HCT116 (cell line): ENCODE results near the gene MAST4. TPM values are rescaled to one million over a fixed set of nuclear protein-coding genes. Genes with fewer than 3 reads are reported as not detected.

Experiments used
- ATAC-seq: fragments of 200-7000 bp; cut with Tn5 transposase; 2 replicates; pipeline ENCODE4 v1.9.1; 2020; ENCODE audit warnings: mild to moderate bottlenecking, moderate library complexity
- BruUV-seq: library from RNA; stranded (reverse); fragments of 400-500 nt; replicated peaks from 2 replicates; lab custom pipeline; 2021; lab: Mats Ljungman, UMichigan
- CTCF ChIA-PET: fragments of 300-600 bp; sonication (Branson Sonifier 250); formaldehyde crosslinking; loops from one replicate; lab custom pipeline; 2021; ENCODE audit warnings: antibody characterized with exemption; lab: Charles Lee
- POLR2A ChIA-PET: fragments of 300-600, 350-600 bp; sonication (Branson Sonifier 250); formaldehyde crosslinking; loops from one replicate; lab custom pipeline; 2021; ENCODE audit warnings: antibody characterized with exemption; lab: Charles Lee
- RAD21 ChIA-PET, 2 experiments: fragments of 300-600 bp; sonication (Branson Sonifier 250); formaldehyde crosslinking; loops; one replicate each; lab custom pipeline; 2023; ENCODE audit warnings: low total read pairs in 2 of 2; ENCODE audit not compliant: uncharacterized antibody in 2 of 2, unreplicated experiment in 2 of 2, low non-redundant PET in 1 of 2; lab: Charles Lee
- DNase-seq: peaks from one replicate; pipeline ENCODE4 v3.0.0-alpha.2; 2010; ENCODE audit warnings: low read depth, low spot score
- H2AFZ ChIP-seq: fragments of 200-600 bp; shearing (Covaris generic), sonication (generic); 2 replicates; pipeline ENCODE4 v1.6.1; 2017; ENCODE audit warnings: low read depth, mixed run types, mixed read lengths, antibody characterized with exemption, low read length; ENCODE audit not compliant: poor library complexity, severe bottlenecking
- H3K27ac ChIP-seq: 2 replicates; pipeline ENCODE4 v1.5.1; 2012; ENCODE audit warnings: low read depth, low read length
- H3K27me3 ChIP-seq: fragments of 200-600 bp; sonication (generic); 2 replicates; pipeline ENCODE4 v1.6.1; 2016; ENCODE audit warnings: mixed run types, low read length, mixed read lengths; ENCODE audit not compliant: insufficient read depth
- H3K36me3 ChIP-seq, 2 experiments: fragments of 200-500 bp in 1 of 2; fragments of 200-600 bp in 1 of 2; sonication (Bioruptor generic) in 1 of 2; sonication (generic) in 1 of 2; 2 replicates each; pipeline versions ENCODE4 v1.5.1 to v1.6.1; 2014 to 2016; ENCODE audit warnings: low read length in 2 of 2, inconsistent platforms in 1 of 2, mixed read lengths in 1 of 2, mixed run types in 1 of 2; ENCODE audit not compliant: insufficient read depth in 2 of 2, control insufficient read depth in 1 of 2
- H3K4me1 ChIP-seq, 2 experiments: fragments of 200-600 bp in 1 of 2; sonication (generic) in 1 of 2; 2 replicates each; pipeline versions ENCODE4 v1.5.1 to v1.6.1; 2012 to 2017; ENCODE audit warnings: low read length in 2 of 2, inconsistent platforms in 1 of 2, mild to moderate bottlenecking in 1 of 2, mixed read lengths in 1 of 2, mixed run types in 1 of 2, moderate library complexity in 1 of 2; ENCODE audit not compliant: insufficient read depth in 2 of 2, control insufficient read depth in 1 of 2
- H3K4me2 ChIP-seq: fragments of 200-600 bp; sonication (generic); 2 replicates; pipeline ENCODE4 v1.6.1; 2017; ENCODE audit warnings: mixed run types, low read length, mixed read lengths
- H3K4me3 ChIP-seq, 2 experiments: fragments of 200-600 bp in 1 of 2; sonication (generic) in 1 of 2; replicated peaks in 1 of 2; 2 replicates each; pipeline ENCODE4 v1.5.1; 2011 to 2016; ENCODE audit warnings: low read length in 2 of 2, control low read depth in 1 of 2, low read depth in 1 of 2, mild to moderate bottlenecking in 1 of 2, mixed read lengths in 1 of 2, mixed run types in 1 of 2
- H3K79me2 ChIP-seq: fragments of 200-600 bp; sonication (generic); 2 replicates; pipeline ENCODE4 v1.6.1; 2017; ENCODE audit warnings: mild to moderate bottlenecking, mixed run types, low read length, moderate library complexity, mixed read lengths; ENCODE audit not compliant: insufficient read depth
- H3K9ac ChIP-seq: fragments of 200-600 bp; sonication (generic); 2 replicates; pipeline ENCODE4 v1.6.1; 2016; ENCODE audit warnings: low read length, mixed read lengths
- H3K9me2 ChIP-seq: fragments of 200-600 bp; sonication (generic), shearing (Covaris generic); 2 replicates; pipeline ENCODE4 v1.6.1; 2017; ENCODE audit warnings: mixed run types, mild to moderate bottlenecking, moderate library complexity; ENCODE audit not compliant: insufficient read depth
- H3K9me3 ChIP-seq, 2 experiments: fragments of 200-500 bp in 1 of 2; fragments of 200-600 bp in 1 of 2; sonication (Bioruptor generic) in 1 of 2; sonication (generic) in 1 of 2; 2 replicates each; pipeline ENCODE4 v1.6.1; 2014 to 2017; ENCODE audit warnings: low read length in 2 of 2, mixed read lengths in 2 of 2, inconsistent platforms in 1 of 2, low read depth in 1 of 2, mild to moderate bottlenecking in 1 of 2, mixed run types in 1 of 2, moderate library complexity in 1 of 2; ENCODE audit not compliant: control insufficient read depth in 1 of 2, insufficient read depth in 1 of 2
- H4K20me1 ChIP-seq: fragments of 200-600 bp; sonication (generic), shearing (Covaris generic); 2 replicates; pipeline ENCODE4 v1.6.1; 2017; ENCODE audit warnings: mixed run types, mild to moderate bottlenecking, moderate library complexity; ENCODE audit not compliant: insufficient read depth
- CBX3 ChIP-seq: IDR thresholded peaks from 2 replicates; pipeline ENCODE4 v1.6.1; 2012; ENCODE audit warnings: low read depth
- CEBPB ChIP-seq: IDR thresholded peaks from 2 replicates; pipeline ENCODE4 v1.6.1; 2012; ENCODE audit warnings: low read depth
- CTCF ChIP-seq, 3 experiments: fragments of 200-600 bp in 1 of 3; sonication (generic) in 1 of 3; IDR thresholded peaks in 2 of 3; conservative IDR thresholded peaks in 1 of 3; 2 replicates each; pipeline ENCODE4 v1.5.1; 2012 to 2017; ENCODE audit warnings: low read depth in 2 of 3, low read length in 2 of 3, antibody characterized with exemption in 1 of 3, borderline replicate concordance in 1 of 3, control low read depth in 1 of 3, mild to moderate bottlenecking in 1 of 3, mixed read lengths in 1 of 3, mixed run types in 1 of 3, moderate library complexity in 1 of 3; ENCODE audit not compliant: insufficient read depth in 1 of 3
- EGR1 ChIP-seq: IDR thresholded peaks from 2 replicates; pipeline ENCODE4 v1.6.1; 2012; ENCODE audit warnings: low read depth
- ELF1 ChIP-seq: IDR thresholded peaks from 2 replicates; pipeline ENCODE4 v1.6.1; 2012; ENCODE audit warnings: low read depth, borderline replicate concordance
- EZH2 ChIP-seq: fragments of 200-600 bp; sonication (generic); IDR thresholded peaks from 2 replicates; pipeline ENCODE4 v1.6.1; 2017; ENCODE audit warnings: antibody characterized with exemption, mixed run types
- FOSL1 ChIP-seq: IDR thresholded peaks from 2 replicates; pipeline ENCODE4 v1.6.1; 2012; ENCODE audit warnings: low read depth
- JUND ChIP-seq: IDR thresholded peaks from 2 replicates; pipeline ENCODE4 v1.6.1; 2012
- MAX ChIP-seq: IDR thresholded peaks from 2 replicates; pipeline ENCODE4 v1.6.1; 2012
- POLR2AphosphoS5 ChIP-seq: IDR thresholded peaks from 2 replicates; pipeline ENCODE4 v1.6.1; 2011; ENCODE audit warnings: mild to moderate bottlenecking, low read depth, low read length, moderate library complexity
- REST ChIP-seq: IDR thresholded peaks from 2 replicates; pipeline ENCODE4 v1.6.1; 2012; ENCODE audit warnings: low read depth
- SIN3A ChIP-seq: IDR thresholded peaks from 2 replicates; pipeline ENCODE4 v1.6.1; 2012; ENCODE audit warnings: low read depth
- SP1 ChIP-seq: IDR thresholded peaks from 2 replicates; pipeline ENCODE4 v1.6.1; 2012; ENCODE audit warnings: low read depth
- SRF ChIP-seq: IDR thresholded peaks from 2 replicates; pipeline ENCODE4 v1.6.1; 2012; ENCODE audit warnings: low read depth
- TCF7L2 ChIP-seq: IDR thresholded peaks from 2 replicates; pipeline ENCODE4 v1.7.0; 2011; ENCODE audit warnings: borderline replicate concordance, inconsistent platforms; ENCODE audit not compliant: insufficient read depth, insufficient read length; ENCODE audit errors: extremely low read depth
- YY1 ChIP-seq: IDR thresholded peaks from 2 replicates; pipeline ENCODE4 v1.6.1; 2011; ENCODE audit warnings: low read length, low read depth, moderate library complexity, mild to moderate bottlenecking; ENCODE audit not compliant: insufficient replicate concordance; ENCODE audit errors: extremely low read depth
- ZBTB33 ChIP-seq: IDR thresholded peaks from 2 replicates; pipeline ENCODE4 v1.6.1; 2011; ENCODE audit warnings: mild to moderate bottlenecking, low read length, moderate library complexity; ENCODE audit not compliant: insufficient replicate concordance; ENCODE audit errors: extremely low read depth
- ZFX ChIP-seq: fragments of 450-650 bp; IDR thresholded peaks from 2 replicates; pipeline ENCODE4 v1.6.1; 2017
- ZNF274 ChIP-seq: fragments of 200-500 bp; sonication (Bioruptor generic); IDR thresholded peaks from 2 replicates; pipeline ENCODE4 v1.6.1; 2014; ENCODE audit warnings: mild to moderate bottlenecking, low read depth, low read length, inconsistent platforms
- intact Hi-C: fragments of 100-400 bp; cut with micrococcal nuclease; formaldehyde crosslinking; loops from 2 replicates; pipeline ENCODE4 v1.10.0; 2022
- total RNA-seq: library from RNA; stranded (reverse); gene quantifications from one replicate; pipeline ENCODE4 v1.2.1, GENCODE V29; 2021; ENCODE audit not compliant: unreplicated experiment

The MAST4 gene
- total RNA-seq, 1 experiment from 2014 or later: 1.1 TPM

GRCh38 chr5:66558560-66558959 lies 37.6 kb upstream of the MAST4 start:
- H3K27me3 ChIP-seq: no peaks in the 10 kb centered on the region
- ATAC-seq: no peak
- H3K9me3 ChIP-seq: no peaks in the 10 kb centered on the region
- H3K4me2 ChIP-seq: no peak overlapping the region
- H3K79me2 ChIP-seq: no peaks in the 10 kb centered on the region
- H3K27ac ChIP-seq: no peak overlapping the region
- no peaks in the 10 kb centered on the region for H3K4me1 ChIP-seq
- intact Hi-C loops: no loop called here
- no TSS peak for BruUV-seq
- TF ChIP-seq YY1 (no peak), POLR2AphosphoS5 (no peak), ZFX (no peak), JUND (no peak), MAX (no peak), ELF1 (no peak), CEBPB (no peak), SRF (no peak), EGR1 (no peak), EZH2 (no peak), SP1 (no peak), TCF7L2 (no peak), FOSL1 (no peak), SIN3A (no peak), REST (no peak), CBX3 (no peak), CTCF (IDR thresholded peaks at IDR 0.05 in 2 of 3, conservative IDR thresholded peaks at IDR 0.05 in 1 of 3; ENCODE audit: borderline replicate concordance in 1 of 3, insufficient read depth in 1 of 3, low read depth in 2 of 3, low read length in 2 of 3) (no peak), ZNF274 (no peak), ZBTB33 (no peak)
- ChIA-PET RAD21 (no interaction called here), POLR2A (no interaction called here), CTCF (no interaction called here)
- no peak for DNase-seq
- no peaks in the 10 kb centered on the region for H3K36me3 ChIP-seq
- H3K9me2 ChIP-seq: no peaks in the 10 kb centered on the region
- no peak overlapping the region for H3K9ac ChIP-seq
- H4K20me1 ChIP-seq: no peaks in the 10 kb centered on the region
- no peak overlapping the region for H2AFZ ChIP-seq
- no peak overlapping the region for H3K4me3 ChIP-seq
